ENCODE results near the gene PDE11A. TPM values are rescaled to one million over a fixed set of nuclear protein-coding genes. Genes with fewer than 3 reads are reported as not detected.

PDE11A gene
- total RNA-seq, 2 donors from 2014 or later = 1.5 to 1.9 TPM

DNA sequence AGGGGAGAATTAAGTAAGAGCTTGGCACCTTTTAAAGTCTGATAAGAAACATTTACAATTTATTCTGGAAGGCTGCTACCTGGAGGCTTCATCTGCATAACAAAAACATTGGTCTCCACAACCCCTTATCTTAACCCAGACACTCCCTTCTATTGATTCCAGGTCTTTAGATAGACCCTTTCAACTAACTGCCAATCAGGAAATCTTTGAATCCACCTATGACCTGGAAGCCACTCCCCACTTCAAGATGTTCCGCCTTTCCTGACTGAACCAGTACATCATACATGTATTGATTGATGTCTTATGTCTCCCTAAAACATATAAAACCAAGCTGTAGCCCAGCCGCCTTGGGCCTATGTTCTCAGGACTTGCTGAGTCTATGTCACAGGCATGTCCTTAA lies 390.6 kb downstream of the PDE11A start:
- no peaks in the 10 kb centered on the region for H3K9me3 ChIP-seq (ENCODE audit: control insufficient read depth, low read length)
- peak; percentile 51 for DNase-seq
- Mint-ChIP-seq H3K9me3 (no peaks in the 10 kb centered on the region), H3K36me3 (ENCODE audit: low read depth) (no peaks in the 10 kb centered on the region), H3K4me1 (peaks cover 27% of the 10 kb centered on the region), H3K27me3 (ENCODE audit: insufficient read depth) (peaks cover 6% of the 10 kb centered on the region), H3K27ac (no peak overlapping the region), H3K4me3 (no peak overlapping the region)
- no peaks in the 10 kb centered on the region for H3K36me3 ChIP-seq (ENCODE audit: control insufficient read depth, insufficient read depth, low read length)
- no peak overlapping the region for H3K9ac ChIP-seq (ENCODE audit: extremely low read depth, low read length, poor library complexity, severe bottlenecking)
- H3K27ac ChIP-seq (ENCODE audit: low read depth, low read length) = no peak overlapping the region
- peaks cover 23% of the 10 kb centered on the region for H3K27me3 ChIP-seq (ENCODE audit: control insufficient read depth, insufficient read depth, low read length, poor library complexity, severe bottlenecking)
- peaks cover 26% of the 10 kb centered on the region for H3K4me1 ChIP-seq (ENCODE audit: control insufficient read depth, insufficient read depth, low read length)
- 64 to 91% methylated on average over 1 to 2 of the region's 2 CpGs for WGBS, 2 experiments (ENCODE audit: insufficient coverage in 1 of 2, insufficient read length in 1 of 2)
- H3K4me3 ChIP-seq (ENCODE audit: low read length) = no peak overlapping the region
- TF ChIP-seq, protein P1, sequence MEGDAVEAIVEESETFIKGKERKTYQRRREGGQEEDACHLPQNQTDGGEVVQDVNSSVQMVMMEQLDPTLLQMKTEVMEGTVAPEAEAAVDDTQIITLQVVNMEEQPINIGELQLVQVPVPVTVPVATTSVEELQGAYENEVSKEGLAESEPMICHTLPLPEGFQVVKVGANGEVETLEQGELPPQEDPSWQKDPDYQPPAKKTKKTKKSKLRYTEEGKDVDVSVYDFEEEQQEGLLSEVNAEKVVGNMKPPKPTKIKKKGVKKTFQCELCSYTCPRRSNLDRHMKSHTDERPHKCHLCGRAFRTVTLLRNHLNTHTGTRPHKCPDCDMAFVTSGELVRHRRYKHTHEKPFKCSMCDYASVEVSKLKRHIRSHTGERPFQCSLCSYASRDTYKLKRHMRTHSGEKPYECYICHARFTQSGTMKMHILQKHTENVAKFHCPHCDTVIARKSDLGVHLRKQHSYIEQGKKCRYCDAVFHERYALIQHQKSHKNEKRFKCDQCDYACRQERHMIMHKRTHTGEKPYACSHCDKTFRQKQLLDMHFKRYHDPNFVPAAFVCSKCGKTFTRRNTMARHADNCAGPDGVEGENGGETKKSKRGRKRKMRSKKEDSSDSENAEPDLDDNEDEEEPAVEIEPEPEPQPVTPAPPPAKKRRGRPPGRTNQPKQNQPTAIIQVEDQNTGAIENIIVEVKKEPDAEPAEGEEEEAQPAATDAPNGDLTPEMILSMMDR (conservative IDR thresholded peaks at IDR 0.05) = no peak

DNA sequence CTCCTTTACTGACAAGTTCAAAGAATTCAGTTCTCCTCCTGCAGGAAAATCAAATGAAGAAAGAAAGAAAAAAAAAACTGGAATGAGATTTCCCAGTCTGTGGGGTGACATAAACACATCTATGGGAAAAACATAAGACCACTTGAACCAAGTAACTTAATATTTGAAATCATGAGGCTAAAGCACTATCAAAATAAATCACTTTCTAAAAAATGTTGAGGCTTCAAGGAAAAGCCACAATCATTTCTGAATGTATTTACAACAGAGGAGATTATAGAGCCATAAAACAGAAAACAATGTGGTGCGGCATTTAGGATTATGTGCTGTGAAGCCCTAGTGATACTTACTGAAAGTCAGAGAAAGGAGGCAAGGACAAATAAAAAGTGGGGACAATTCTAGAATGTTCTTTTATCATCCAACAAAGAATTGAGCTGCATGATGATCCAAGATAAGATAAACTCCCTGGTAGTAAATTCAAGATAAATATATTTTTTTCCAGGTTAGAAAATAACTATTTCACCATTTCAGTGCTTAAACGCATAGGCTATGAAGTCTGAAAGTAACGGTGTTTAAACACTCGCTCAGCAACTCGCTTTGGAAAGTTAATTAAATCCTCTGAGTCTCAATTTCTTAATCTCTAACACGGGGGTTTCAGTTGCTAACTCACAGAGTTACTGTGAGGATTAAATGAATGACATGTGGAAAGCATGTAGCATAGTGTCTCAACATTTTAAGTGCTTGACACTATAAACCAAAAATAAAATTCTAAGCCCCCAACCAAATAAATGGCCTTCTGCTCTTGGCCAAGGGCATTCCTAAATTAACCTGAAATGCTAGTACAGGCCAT lies 391.5 kb downstream of the PDE11A start:
- Mint-ChIP-seq H3K9me3 (no peaks in the 10 kb centered on the region), H3K4me1 (peaks cover 26% of the 10 kb centered on the region), H3K27me3 (ENCODE audit: insufficient read depth) (peaks cover 15% of the 10 kb centered on the region), H3K4me3 (no peak overlapping the region), H3K36me3 (ENCODE audit: low read depth) (no peaks in the 10 kb centered on the region), H3K27ac (no peak overlapping the region)
- DNase-seq = no peak
- Histone ChIP-seq H3K9ac (ENCODE audit: extremely low read depth, low read length, poor library complexity, severe bottlenecking) (no peak overlapping the region), H3K36me3 (ENCODE audit: control insufficient read depth, insufficient read depth, low read length) (no peaks in the 10 kb centered on the region), H3K27ac (ENCODE audit: low read depth, low read length) (no peak overlapping the region), H3K4me1 (ENCODE audit: control insufficient read depth, insufficient read depth, low read length) (peaks cover 26% of the 10 kb centered on the region), H3K9me3 (ENCODE audit: control insufficient read depth, low read length) (no peaks in the 10 kb centered on the region), H3K4me3 (ENCODE audit: low read length) (peak overlapping the region; percentile 8), H3K27me3 (ENCODE audit: control insufficient read depth, insufficient read depth, low read length, poor library complexity, severe bottlenecking) (peaks cover 32% of the 10 kb centered on the region)
- TF ChIP-seq, protein P1 (conservative IDR thresholded peaks at IDR 0.05) = no peak
- 89 to 90% methylated on average over 5 to 6 of the region's 6 CpGs for WGBS, 2 experiments (ENCODE audit: insufficient coverage in 1 of 2, insufficient read length in 1 of 2)

DNA sequence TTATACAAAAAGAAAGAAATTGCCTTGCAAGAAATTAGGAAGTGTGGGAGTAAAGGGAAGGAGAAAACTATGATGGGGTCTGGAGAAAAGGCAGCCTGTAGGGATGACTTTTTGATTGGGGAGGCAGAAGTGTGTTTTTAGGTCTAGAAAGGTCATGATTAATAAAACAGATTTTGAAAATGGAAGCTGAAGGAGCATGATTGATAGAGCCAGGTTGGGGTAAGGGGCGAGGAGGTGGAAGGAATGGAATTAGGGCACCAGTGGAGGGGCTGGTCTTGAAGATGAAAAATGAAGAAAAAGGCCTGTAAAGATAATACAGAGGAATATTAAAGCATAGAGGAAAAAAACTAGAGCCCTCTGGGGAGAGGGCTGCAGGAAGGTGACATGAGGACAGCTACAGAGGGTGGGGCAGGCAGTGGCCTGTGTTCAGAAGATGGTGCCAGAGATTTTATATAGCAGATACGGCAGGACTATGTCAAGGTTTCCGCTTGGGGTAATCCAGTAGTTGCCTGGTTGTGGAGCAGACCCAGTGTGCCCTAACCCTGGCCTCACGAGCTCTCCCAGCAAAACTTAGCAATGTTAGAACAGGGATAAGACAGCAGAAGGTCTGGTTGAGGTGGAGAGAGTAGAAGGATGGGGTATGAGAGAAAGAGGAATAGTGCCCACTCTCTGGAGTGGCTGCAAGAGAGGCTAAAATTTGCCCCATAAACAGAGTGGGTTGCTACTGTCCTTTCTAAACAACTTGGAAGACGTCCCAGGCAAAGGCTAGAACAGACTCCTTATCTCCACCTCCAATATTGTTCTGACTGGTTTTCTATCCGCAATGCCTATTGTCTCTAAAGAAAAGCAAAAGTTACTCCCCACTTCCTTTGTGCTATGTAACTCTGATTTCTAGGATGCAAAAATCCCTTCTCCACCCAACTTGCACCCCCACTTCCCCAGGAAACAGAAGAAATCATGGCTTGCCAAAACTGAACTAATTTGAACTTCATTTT lies 392.7 kb downstream of the PDE11A start:
- Mint-ChIP-seq H3K4me1 (peaks cover 31% of the 10 kb centered on the region), H3K9me3 (no peaks in the 10 kb centered on the region), H3K4me3 (no peak overlapping the region), H3K36me3 (ENCODE audit: low read depth) (no peaks in the 10 kb centered on the region), H3K27ac (no peak overlapping the region), H3K27me3 (ENCODE audit: insufficient read depth) (peaks cover 19% of the 10 kb centered on the region)
- Histone ChIP-seq H3K4me3 (ENCODE audit: low read length) (no peak overlapping the region), H3K9me3 (ENCODE audit: control insufficient read depth, low read length) (no peaks in the 10 kb centered on the region), H3K27me3 (ENCODE audit: control insufficient read depth, insufficient read depth, low read length, poor library complexity, severe bottlenecking) (peaks cover 43% of the 10 kb centered on the region), H3K4me1 (ENCODE audit: control insufficient read depth, insufficient read depth, low read length) (peaks cover 23% of the 10 kb centered on the region), H3K36me3 (ENCODE audit: control insufficient read depth, insufficient read depth, low read length) (no peaks in the 10 kb centered on the region), H3K27ac (ENCODE audit: low read depth, low read length) (no peak overlapping the region), H3K9ac (ENCODE audit: extremely low read depth, low read length, poor library complexity, severe bottlenecking) (no peak overlapping the region)
- no peak for DNase-seq
- WGBS, 2 experiments (ENCODE audit: insufficient coverage in 1 of 2, insufficient read length in 1 of 2) = 93 to 100% methylated on average over 5 to 6 of the region's 6 CpGs
- TF ChIP-seq, protein P1 (conservative IDR thresholded peaks at IDR 0.05) = no peak
